NB4 (cell line): ENCODE results near the gene ITPR3.

Source experiments
- DNase-seq: peaks from one replicate; pipeline ENCODE4 v3.0.0; 2010; ENCODE audit warnings: low read depth
- H3K4me3 ChIP-seq: one replicate; pipeline ENCODE4 v1.5.1; 2011; ENCODE audit warnings: mild to moderate bottlenecking, low read depth, low read length, moderate library complexity
- MYC ChIP-seq: IDR thresholded peaks from 2 replicates; pipeline ENCODE4 v1.6.1; 2011; ENCODE audit warnings: low read depth, low read length

ITPR3 gene

GRCh38 chr6:33745548-33745947, 124.4 kb downstream of the ITPR3 start:
- DNase-seq, result no peak
- H3K4me3 ChIP-seq, result no peak overlapping the region
- no peak for TF ChIP-seq MYC
